Sigmoid colon (tissue), 4 donors: ENCODE measurements around the gene GRAMD1B.

Experiments used
- POLR2AphosphoS5 ChIP-seq, 4 donors: sonication (generic); formaldehyde crosslinking; IDR thresholded peaks; one replicate each; pipeline ENCODE4 v1.6.1; 2017; ENCODE audit warnings: antibody characterized with exemption in 4 of 4
- TF ChIP-seq, protein P1 (sequence below), 4 experiments: fragments of 450-650 bp in 3 of 4; fragments of 200-600 bp in 1 of 4; IDR thresholded peaks; one replicate each; pipeline ENCODE4 v1.5.1; 2016 to 2019; ENCODE audit warnings: antibody characterized with exemption in 4 of 4, mild to moderate bottlenecking in 3 of 4, moderate library complexity in 2 of 4

DNA sequence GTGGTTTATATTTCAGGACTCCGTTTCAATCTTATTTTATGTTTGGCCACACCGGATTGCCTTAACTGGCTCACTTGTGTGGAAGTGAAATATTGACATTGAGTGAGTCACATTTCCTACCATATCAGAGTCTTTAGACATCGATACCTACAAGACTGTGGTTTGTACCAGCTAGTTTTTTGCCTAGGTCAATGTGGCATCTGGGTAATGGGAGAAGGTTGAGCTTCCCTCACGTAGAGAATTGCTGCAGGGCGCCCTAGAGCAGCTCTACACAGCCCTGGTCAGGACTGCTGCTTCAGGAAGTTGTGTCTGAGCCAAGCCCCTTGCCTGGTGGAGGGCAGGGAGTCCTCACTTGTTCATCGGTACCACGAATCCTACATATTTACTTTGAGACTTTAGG lies 1.6 kb downstream of the GRAMD1B start:
- TF ChIP-seq POLR2AphosphoS5 (IDR thresholded peaks at IDR 0.05): no peak
- TF ChIP-seq, protein P1, sequence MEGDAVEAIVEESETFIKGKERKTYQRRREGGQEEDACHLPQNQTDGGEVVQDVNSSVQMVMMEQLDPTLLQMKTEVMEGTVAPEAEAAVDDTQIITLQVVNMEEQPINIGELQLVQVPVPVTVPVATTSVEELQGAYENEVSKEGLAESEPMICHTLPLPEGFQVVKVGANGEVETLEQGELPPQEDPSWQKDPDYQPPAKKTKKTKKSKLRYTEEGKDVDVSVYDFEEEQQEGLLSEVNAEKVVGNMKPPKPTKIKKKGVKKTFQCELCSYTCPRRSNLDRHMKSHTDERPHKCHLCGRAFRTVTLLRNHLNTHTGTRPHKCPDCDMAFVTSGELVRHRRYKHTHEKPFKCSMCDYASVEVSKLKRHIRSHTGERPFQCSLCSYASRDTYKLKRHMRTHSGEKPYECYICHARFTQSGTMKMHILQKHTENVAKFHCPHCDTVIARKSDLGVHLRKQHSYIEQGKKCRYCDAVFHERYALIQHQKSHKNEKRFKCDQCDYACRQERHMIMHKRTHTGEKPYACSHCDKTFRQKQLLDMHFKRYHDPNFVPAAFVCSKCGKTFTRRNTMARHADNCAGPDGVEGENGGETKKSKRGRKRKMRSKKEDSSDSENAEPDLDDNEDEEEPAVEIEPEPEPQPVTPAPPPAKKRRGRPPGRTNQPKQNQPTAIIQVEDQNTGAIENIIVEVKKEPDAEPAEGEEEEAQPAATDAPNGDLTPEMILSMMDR (IDR thresholded peaks at IDR 0.05): no peak
